HG03520 (cell line): Measurements from ENCODE around the gene NRG3.
"Not testable (repeated sequence)": the region's sequence is repeated elsewhere in the genome, so short reads cannot be mapped to it uniquely, and the experiment has no call there.

Source experiments
- ATAC-seq: cut with Tn5 transposase; IDR thresholded peaks from one replicate; pipeline ENCODE4 v1.9.1; 2021; ENCODE audit warnings: mild to moderate bottlenecking, moderate library complexity; ENCODE audit not compliant: unreplicated experiment

The NRG3 gene

DNA sequence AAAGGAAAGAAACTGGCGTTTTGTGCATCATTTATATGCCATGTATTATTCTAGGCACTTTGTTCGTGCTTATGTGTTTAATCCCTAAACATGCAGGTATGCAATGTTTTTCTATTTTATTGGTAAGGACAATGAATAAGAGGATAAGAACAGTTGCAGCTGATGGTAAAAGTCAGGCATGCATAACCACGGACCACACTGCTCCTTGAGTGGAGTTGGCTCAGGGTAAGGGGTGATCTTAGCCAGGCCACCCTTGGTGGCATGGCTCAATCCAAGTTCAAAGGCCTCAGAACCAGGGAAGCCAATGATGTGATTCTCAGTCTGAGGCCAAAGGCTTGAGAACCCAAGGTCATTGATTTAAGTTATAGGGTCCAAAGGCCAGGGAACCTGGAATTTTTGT is 1068.1 kb downstream of the NRG3 start:
- no peak for ATAC-seq

- no peak for ATAC-seq
These were observed 1075.0 kb downstream of the NRG3 start for GRCh38 chr10:82949816-82950575.

DNA sequence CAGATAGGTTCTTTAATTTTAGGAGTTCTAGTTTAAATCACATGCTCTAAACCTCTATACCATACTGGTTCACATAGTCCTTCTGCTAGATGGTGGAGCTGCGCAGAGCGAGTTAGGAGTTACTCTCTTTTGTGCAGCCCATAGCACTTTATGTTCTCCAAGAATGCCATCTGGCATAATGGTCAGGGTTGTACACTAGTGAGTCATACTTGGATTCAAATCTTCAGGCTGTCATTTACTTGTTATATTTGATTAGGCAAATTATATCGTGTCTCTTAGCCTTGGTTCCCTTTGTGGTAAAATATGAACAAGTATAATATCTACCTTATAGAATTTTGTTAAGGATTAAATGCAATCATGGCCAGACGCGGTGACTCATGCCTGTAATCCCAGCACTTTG is 1078.3 kb downstream of the NRG3 start:
- no peak for ATAC-seq

DNA sequence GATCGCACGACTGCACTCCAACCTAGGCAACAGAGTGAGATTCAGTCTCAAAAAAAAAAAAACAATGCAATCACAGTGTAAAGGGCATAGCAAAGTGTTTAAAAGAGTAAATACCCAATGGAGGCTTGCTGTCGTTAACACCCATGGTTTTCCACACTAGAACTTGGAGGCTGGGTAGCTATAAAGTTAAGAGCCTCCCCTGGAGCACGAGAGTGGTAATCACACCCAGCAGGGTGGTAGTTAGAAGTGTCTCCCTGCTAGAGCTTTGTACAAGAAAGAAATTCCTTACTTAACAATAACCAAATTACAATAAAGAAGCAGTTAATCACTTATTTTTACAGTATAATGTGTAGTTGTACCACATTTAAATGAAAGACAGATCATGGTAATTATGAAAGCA is 1078.9 kb downstream of the NRG3 start:
- ATAC-seq, result no peak

DNA sequence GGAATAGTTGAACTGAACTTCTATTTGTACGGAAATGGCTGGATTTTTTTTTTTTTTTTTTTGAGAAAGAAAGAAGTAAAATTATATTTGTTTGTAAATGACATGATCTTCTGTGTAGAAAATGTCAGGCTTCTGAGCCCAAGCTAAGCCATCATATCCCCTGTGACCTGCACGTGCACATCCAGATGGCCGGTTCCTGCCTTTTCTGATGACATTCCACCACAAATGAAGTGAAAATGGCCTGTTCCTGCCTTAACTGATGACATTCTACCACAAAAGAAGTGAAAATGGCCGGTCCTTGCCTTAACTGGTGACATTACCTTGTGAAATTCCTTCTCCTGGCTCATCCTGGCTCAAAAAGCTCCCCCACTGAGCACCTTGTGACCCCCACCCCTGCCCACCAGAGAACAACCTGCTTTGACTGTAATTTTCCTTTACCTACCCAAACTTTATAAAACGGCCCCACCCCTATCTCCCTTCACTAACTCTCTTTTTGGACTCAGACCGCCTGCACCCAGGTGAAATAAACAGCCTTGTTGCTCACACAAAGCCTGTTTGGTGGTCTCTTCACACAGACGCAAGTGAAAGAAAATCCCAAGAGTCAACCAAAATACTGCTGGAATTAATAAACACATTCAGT is 1085.5 kb downstream of the NRG3 start:
- not testable (repeated sequence) for ATAC-seq

GRCh38 chr10:82961864-82962263 is 1086.9 kb downstream of the NRG3 start:
- no peak for ATAC-seq

DNA sequence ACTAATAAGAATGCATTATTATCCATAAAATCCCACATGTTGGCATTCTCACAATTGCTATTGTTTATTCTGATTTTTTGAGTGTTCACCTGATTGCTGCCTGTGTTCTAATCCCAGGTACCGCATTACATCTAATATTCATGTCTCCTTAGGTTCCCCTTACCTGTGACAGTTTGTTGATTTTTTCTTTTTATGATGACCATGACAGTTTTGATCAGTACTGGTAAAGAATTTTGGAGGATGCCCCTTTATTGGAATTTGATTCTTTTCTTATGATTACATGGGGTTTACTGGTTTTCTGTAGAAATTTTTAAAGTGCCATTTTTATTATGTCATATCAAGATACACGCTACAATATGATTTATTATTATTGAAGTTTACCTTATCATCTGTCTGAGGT is 1091.1 kb downstream of the NRG3 start:
- ATAC-seq, result no peak

- ATAC-seq, result no peak
These were observed 1093.5 kb downstream of the NRG3 start for GRCh38 chr10:82968533-82968932.

DNA sequence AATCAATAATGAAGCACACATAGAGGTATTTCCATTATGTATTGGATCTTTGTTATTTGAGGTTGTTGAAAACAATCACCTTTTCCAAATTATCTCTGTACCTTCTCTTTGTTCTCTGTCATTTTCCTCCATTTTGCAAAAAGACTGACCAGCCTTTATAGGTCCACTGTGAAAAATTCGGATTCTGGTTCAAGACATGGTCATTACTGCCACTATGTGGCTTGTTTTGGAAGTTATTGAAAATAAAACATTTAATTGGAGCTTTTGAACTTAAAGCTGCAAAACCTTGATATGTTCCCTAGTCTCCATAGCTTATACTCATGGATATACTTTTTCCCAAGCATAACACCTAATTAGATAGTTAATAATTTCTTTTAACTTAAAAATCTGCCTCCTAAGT is 1094.4 kb downstream of the NRG3 start:
- ATAC-seq, result no peak

DNA sequence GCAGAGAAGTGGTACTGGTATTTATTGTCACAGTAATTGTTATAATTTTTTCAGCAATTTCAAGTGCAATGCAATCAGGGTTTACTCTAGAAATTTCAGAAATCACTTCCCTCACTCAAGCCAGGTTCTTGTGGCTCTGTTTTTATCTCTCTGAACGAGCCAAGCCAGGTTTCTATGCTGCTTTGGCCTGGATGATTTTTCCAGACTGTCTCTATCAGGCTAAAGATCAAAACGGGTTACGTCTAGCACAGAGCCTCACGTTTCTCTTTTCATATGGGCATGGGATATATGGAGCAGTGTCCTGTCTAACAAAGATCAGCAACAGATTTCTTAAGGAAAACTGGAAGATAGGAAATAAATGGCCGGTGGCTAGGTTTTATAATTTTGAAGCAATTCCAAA is 1105.3 kb downstream of the NRG3 start:
- ATAC-seq, result no peak

DNA sequence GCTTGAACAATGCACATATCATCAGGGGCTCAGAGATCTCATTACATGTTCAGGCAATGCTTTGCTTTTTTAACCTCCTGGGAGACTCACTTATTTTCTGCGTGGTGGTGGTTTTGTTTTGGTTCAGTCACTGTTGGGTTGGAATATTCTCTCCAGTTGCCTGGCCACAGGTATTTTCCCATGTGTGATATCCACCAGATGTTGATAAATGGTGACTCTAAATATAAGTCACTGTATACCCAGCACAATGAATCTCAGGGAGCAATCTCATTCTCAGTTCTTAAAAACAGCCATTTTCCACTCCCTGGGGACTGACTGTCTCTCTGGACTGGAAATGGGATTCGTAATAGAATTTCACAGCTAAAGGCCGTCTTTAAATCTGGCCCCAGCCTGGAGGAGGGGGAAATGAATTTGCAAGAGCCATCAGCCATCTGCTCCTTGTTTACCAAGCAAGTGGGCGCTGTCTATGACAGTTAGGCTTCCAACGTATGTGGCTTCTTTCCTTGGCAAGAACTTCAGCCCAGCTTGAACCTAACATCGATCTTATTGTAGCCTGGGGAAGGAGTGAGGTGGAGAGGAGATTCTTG is 1106.2 kb downstream of the NRG3 start:
- ATAC-seq, result no peak

DNA sequence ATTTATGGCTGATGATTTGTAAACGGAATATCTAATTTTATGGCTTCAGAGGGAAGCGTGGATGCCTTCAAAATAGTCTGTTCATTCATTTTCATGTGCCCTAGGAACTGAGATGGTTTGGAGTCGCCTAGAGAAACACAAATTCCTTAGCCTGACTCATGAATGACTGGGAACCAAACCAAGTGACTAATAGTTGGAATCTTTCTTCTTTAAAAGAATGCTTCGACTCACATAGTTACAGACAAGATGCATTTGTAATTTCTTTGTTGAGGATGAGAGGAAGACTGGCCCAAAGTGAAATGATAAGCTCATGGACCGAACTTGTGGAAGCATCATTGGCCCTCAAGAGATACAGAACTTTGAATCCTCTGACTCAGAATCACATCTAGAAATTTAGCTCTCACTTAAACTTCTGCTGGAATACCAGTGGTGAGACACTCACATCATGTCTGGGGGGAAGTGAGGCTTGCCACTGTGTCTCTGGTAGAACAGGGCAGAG is 1107.2 kb downstream of the NRG3 start:
- ATAC-seq, result no peak

DNA sequence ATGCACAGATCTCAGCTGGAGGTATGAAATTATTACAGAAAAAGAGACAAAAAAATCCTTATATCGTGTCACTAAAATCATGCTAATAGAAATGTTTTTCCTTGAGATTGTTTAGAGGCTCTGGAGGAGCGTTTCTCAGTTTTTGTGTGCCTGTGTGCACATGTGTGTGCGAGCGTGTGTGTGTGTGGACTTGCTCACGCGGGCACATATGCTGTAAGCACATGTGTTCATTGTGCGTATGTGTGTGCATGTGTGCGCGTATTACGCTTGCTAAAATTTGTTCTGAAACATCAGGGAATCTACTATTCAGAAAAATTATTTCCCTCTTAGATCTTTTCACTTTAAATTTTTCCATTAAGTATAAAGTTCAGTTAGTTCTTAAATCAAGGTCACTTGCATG is 1111.2 kb downstream of the NRG3 start:
- ATAC-seq, result no peak

DNA sequence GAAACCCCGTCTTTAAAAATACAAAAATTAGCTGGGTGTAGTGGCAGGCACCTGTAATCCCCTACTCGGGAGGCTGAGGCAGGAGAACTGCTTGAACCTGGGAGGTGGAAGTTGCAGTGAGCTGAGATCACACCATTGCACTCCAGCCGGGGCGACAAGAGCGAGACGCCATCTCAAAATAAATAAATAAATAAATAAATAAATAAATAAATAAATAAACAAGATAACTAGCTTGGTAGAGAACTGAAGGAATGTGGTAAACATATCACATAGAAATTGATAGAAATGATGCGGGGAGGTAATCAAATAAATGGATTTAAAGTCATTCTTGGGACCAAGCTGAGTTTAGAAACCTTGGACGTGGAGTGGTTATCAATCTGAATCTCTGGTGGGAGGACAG is 1131.5 kb downstream of the NRG3 start:
- ATAC-seq, result not testable (repeated sequence)

- no peak for ATAC-seq
These were observed 1132.5 kb downstream of the NRG3 start for GRCh38 chr10:83007510-83007909.

DNA sequence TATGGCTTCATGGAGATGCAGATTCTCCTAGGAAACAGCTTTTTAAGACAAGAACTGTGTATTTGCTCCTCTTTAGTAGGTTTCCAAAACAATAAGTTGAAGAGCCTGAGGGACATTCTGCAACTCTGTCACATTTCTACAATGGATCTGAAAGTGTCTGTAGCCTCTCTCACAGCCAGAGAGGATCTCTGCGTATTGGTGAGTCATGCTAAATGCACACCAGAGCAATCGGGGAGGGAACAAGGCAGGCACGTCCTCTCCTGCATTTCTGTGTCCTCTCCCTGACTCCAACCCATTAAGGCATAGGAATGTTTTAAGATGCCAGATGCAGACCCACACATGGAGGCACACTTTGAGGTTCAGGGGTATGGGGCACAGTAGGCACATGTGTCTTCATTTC is 1137.9 kb downstream of the NRG3 start:
- ATAC-seq, result no peak

GRCh38 chr10:83017076-83017867 is 1142.3 kb downstream of the NRG3 start:
- ATAC-seq, result no peak

DNA sequence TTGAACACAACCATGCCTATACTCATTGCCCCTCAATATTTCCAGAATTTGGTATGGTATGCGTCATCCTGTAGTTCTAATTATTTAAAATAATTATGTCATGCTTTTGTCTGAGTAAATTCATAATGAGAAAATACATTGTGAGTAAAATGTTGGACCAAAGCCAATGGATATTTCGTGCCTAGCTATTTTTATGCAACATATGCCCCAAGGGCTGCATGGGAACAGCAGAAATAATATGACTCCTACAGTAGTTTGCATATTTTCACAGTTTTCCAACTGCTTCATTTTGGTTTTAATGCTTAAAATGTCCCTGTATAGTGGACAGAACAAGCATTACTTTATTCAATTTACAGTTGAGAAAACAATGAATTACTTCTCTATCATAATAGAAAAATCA is 1148.7 kb downstream of the NRG3 start:
- ATAC-seq, result no peak
